H1 (cell line): ENCODE measurements around the gene SH3RF3. TPM values are rescaled to one million over a fixed set of nuclear protein-coding genes. Genes with fewer than 3 reads are reported as not detected.

ENCODE experiments used
- CTCF ChIA-PET: fragments of 300-600 bp; sonication (Branson Sonifier 250); formaldehyde crosslinking; loops from one replicate; lab custom pipeline; 2021; ENCODE audit not compliant: partially characterized antibody; lab: Charles Lee
- POLR2A ChIA-PET: fragments of 300-600 bp; sonication (Branson Sonifier 250); formaldehyde crosslinking; loops from one replicate; lab custom pipeline; 2021; ENCODE audit warnings: inconsistent platforms; ENCODE audit not compliant: partially characterized antibody; lab: Charles Lee
- DNase-seq, 2 experiments: peaks; one replicate each; pipeline versions ENCODE4 v3.0.0 to v3.0.0-alpha.2; 2010 to 2022; ENCODE audit warnings: low spot score in 2 of 2, low read depth in 1 of 2, mixed read lengths in 1 of 2
- FAIRE-seq: peaks from 2 replicates; lab custom pipeline; 2011; peaks lifted over from hg19 to GRCh38; lab: Jason Lieb, UNC
- H2AFZ ChIP-seq: 2 replicates; pipeline ENCODE4 v1.8.1; 2012; ENCODE audit warnings: low read length, inconsistent platforms
- H2AK5ac ChIP-seq: 2 replicates; pipeline ENCODE4 v1.6.1; 2013; ENCODE audit warnings: low read depth, low read length
- H2BK120ac ChIP-seq: replicated peaks from 2 replicates; pipeline ENCODE3; 2013; ENCODE audit warnings: low read depth, low read length, inconsistent platforms
- H2BK12ac ChIP-seq: 2 replicates; pipeline ENCODE4 v1.6.1; 2013; ENCODE audit warnings: low read depth, low read length
- H2BK15ac ChIP-seq: 2 replicates; pipeline ENCODE4 v1.6.1; 2013; ENCODE audit warnings: low read length
- H2BK20ac ChIP-seq: 2 replicates; pipeline ENCODE4 v1.6.1; 2013; ENCODE audit warnings: low read length
- H2BK5ac ChIP-seq: 2 replicates; pipeline ENCODE4 v1.6.1; 2013; ENCODE audit warnings: low read depth, low read length
- H3K14ac ChIP-seq: 2 replicates; pipeline ENCODE4 v1.6.1; 2013; ENCODE audit warnings: inconsistent platforms; ENCODE audit not compliant: insufficient read length
- H3K18ac ChIP-seq: 2 replicates; pipeline ENCODE4 v1.6.1; 2013; ENCODE audit warnings: low read length; ENCODE audit errors: extremely low read depth
- H3K23ac ChIP-seq: 2 replicates; pipeline ENCODE4 v1.6.1; 2013; ENCODE audit warnings: inconsistent platforms; ENCODE audit not compliant: insufficient read length
- H3K23me2 ChIP-seq: 2 replicates; pipeline ENCODE4 v1.6.1; 2013; ENCODE audit warnings: low read depth, low read length
- H3K27ac ChIP-seq: 2 replicates; pipeline ENCODE4 v1.6.1; 2011; ENCODE audit warnings: low read depth, low read length, inconsistent platforms
- H3K27me3 ChIP-seq, 4 experiments: replicated peaks in 1 of 4; 1 replicate in 1 of 4; 2 replicates in 3 of 4; pipeline versions ENCODE4 v1.6.1 to v1.8.1; 2011 to 2013; ENCODE audit warnings: low read length in 3 of 4, mild to moderate bottlenecking in 3 of 4, inconsistent platforms in 2 of 4, mixed read lengths in 2 of 4, moderate library complexity in 1 of 4; ENCODE audit not compliant: control insufficient read depth in 3 of 4, insufficient read depth in 3 of 4; ENCODE audit errors: extremely low read depth in 1 of 4
- H3K36me3 ChIP-seq, 4 experiments: 2 replicates each; pipeline versions ENCODE4 v1.6.1 to v1.8.1; 2011 to 2013; ENCODE audit warnings: mild to moderate bottlenecking in 4 of 4, low read length in 3 of 4, moderate library complexity in 2 of 4, control low read depth in 1 of 4, inconsistent platforms in 1 of 4; ENCODE audit not compliant: insufficient read depth in 4 of 4, control insufficient read depth in 2 of 4
- H3K4ac ChIP-seq: replicated peaks from 2 replicates; pipeline ENCODE3; 2013; ENCODE audit warnings: low read length, low read depth, mixed read lengths, inconsistent platforms; ENCODE audit not compliant: insufficient read length
- H3K4me1 ChIP-seq, 4 experiments: replicated peaks in 1 of 4; 1 replicate in 1 of 4; 2 replicates in 3 of 4; pipeline versions ENCODE4 v1.6.1 to v1.8.1; 2011 to 2013; ENCODE audit warnings: low read length in 3 of 4, inconsistent platforms in 2 of 4, mixed read lengths in 1 of 4; ENCODE audit not compliant: insufficient read depth in 4 of 4, control insufficient read depth in 3 of 4
- H3K4me2 ChIP-seq, 2 experiments: 2 replicates each; pipeline versions ENCODE4 v1.6.1 to v1.8.1; 2011 to 2013; ENCODE audit warnings: low read depth in 2 of 2, low read length in 2 of 2, control low read depth in 1 of 2, inconsistent platforms in 1 of 2, mild to moderate bottlenecking in 1 of 2; ENCODE audit not compliant: insufficient read depth in 1 of 2
- H3K4me3 ChIP-seq, 4 experiments: fragments of 200-600, 300-600 bp in 1 of 4; sonication (generic), shearing (Covaris generic), sonication (Bioruptor Twin) in 1 of 4; 2 replicates each; pipeline versions ENCODE4 v1.5.1 to v1.8.1; 2011 to 2016; ENCODE audit warnings: low read length in 4 of 4, low read depth in 3 of 4, control low read depth in 2 of 4, inconsistent platforms in 2 of 4, mild to moderate bottlenecking in 2 of 4, mixed read lengths in 1 of 4, moderate library complexity in 1 of 4; ENCODE audit not compliant: insufficient read depth in 2 of 4; ENCODE audit errors: extremely low read depth in 1 of 4
- H3K56ac ChIP-seq: replicated peaks from 2 replicates; pipeline ENCODE3; 2013; ENCODE audit warnings: low read depth, mild to moderate bottlenecking, mixed read lengths, low read length, inconsistent platforms; ENCODE audit not compliant: insufficient read length
- H3K79me1 ChIP-seq: 2 replicates; pipeline ENCODE4 v1.6.1; 2013; ENCODE audit warnings: low read depth, low read length, control low read depth
- H3K79me2 ChIP-seq, 2 experiments: 2 replicates each; pipeline versions ENCODE4 v1.6.1 to v1.8.1; 2012 to 2013; ENCODE audit warnings: low read length in 2 of 2, mild to moderate bottlenecking in 2 of 2, inconsistent platforms in 1 of 2; ENCODE audit not compliant: insufficient read depth in 2 of 2, control insufficient read depth in 1 of 2
- H3K9ac ChIP-seq, 4 experiments: replicated peaks in 1 of 4; 1 replicate in 1 of 4; 2 replicates in 3 of 4; pipeline versions ENCODE4 v1.6.1 to v1.8.1; 2011 to 2013; ENCODE audit warnings: low read depth in 3 of 4, low read length in 3 of 4, control low read depth in 2 of 4, mild to moderate bottlenecking in 2 of 4, moderate library complexity in 2 of 4, inconsistent platforms in 1 of 4; ENCODE audit errors: extremely low read depth in 1 of 4
- H3K9me3 ChIP-seq, 2 experiments: 2 replicates each; pipeline versions ENCODE4 v1.6.1 to v1.8.1; 2012 to 2013; ENCODE audit warnings: mild to moderate bottlenecking in 2 of 2, moderate library complexity in 2 of 2, control low read depth in 1 of 2, inconsistent platforms in 1 of 2, low read depth in 1 of 2, low read length in 1 of 2, mixed read lengths in 1 of 2; ENCODE audit not compliant: insufficient read depth in 2 of 2
- H4K20me1 ChIP-seq, 2 experiments: replicated peaks in 1 of 2; 2 replicates each; pipeline versions ENCODE3 to v1.8.1; 2011 to 2013; ENCODE audit warnings: inconsistent platforms in 2 of 2, low read length in 2 of 2, mild to moderate bottlenecking in 1 of 2; ENCODE audit not compliant: insufficient read depth in 2 of 2, control insufficient read depth in 1 of 2
- H4K5ac ChIP-seq: 2 replicates; pipeline ENCODE4 v1.6.1; 2013; ENCODE audit warnings: low read length, low read depth, mixed read lengths, inconsistent platforms; ENCODE audit not compliant: insufficient read length
- H4K8ac ChIP-seq: 2 replicates; pipeline ENCODE4 v1.8.0; 2013; ENCODE audit warnings: mild to moderate bottlenecking, moderate library complexity, low read length, inconsistent platforms; ENCODE audit not compliant: insufficient read depth; ENCODE audit errors: extremely low read depth
- H4K91ac ChIP-seq: replicated peaks from 2 replicates; pipeline ENCODE3; 2013; ENCODE audit warnings: low read length, mixed read lengths, inconsistent platforms; ENCODE audit not compliant: insufficient read length
- EZH2 ChIP-seq: fragments of 200-600 bp; sonication (generic); IDR thresholded peaks from 2 replicates; pipeline ENCODE4 v1.7.1; 2012; ENCODE audit warnings: low read depth, mild to moderate bottlenecking, moderate library complexity, low read length, inconsistent platforms; ENCODE audit not compliant: severe bottlenecking
- GABPA ChIP-seq: IDR thresholded peaks from 2 replicates; pipeline ENCODE4 v1.6.1; 2011; ENCODE audit warnings: mild to moderate bottlenecking, low read length, moderate library complexity, borderline replicate concordance; ENCODE audit not compliant: insufficient read depth
- WGBS, 2 experiments: shearing (Covaris generic) in 1 of 2; methylation state at CpG; one replicate each; pipeline versions ENCODE4 v1.1.6 to v1.1.7; 2013 to 2015; ENCODE audit warnings: low lambda C conversion rate in 2 of 2, mixed read lengths in 2 of 2, inconsistent platforms in 1 of 2, low coverage in 1 of 2, missing lambda C conversion rate in 1 of 2; ENCODE audit not compliant: insufficient replicate concordance in 2 of 2, insufficient coverage in 1 of 2, insufficient read length in 1 of 2; ENCODE audit errors: extremely low coverage in 1 of 2, missing lambda C conversion rate in 1 of 2; 5-methylcytosine and 5-hydroxymethylcytosine counted together
- polyA plus RNA-seq, 7 experiments: library from polyadenylated mRNA; depleted of rRNA in 3 of 7; stranded (reverse) in 5 of 7; unstranded in 2 of 7; fragments of >200 nt in 5 of 7; fragments of 200-250 nt in 2 of 7; gene quantifications; 1 replicate in 5 of 7; 2 replicates in 1 of 7; 4 replicates in 1 of 7; pipeline versions ENCODE4 v1.2.1 to v1.2.3, GENCODE V29; 2011 to 2013; ENCODE audit warnings: missing spikeins in 2 of 7, mixed read lengths in 2 of 7
- total RNA-seq: library from RNA; stranded (reverse); fragmentation: NEBNext Ultra II Directional; extraction: Animal tissue kit (Norgen Biotek cat#: 25700); gene quantifications from 2 replicates; pipeline ENCODE4 v1.2.1, GENCODE V29; 2021
- TF ChIP-seq, protein P1 (sequence below): IDR thresholded peaks from 2 replicates; pipeline ENCODE4 v1.6.1; 2012; ENCODE audit warnings: inconsistent platforms

The SH3RF3 gene
- total and polyA plus RNA-seq, 2 of the 8 experiments (the other 6 are each of a cell fraction or from before 2014, with no cell fraction given): 0.11 to 0.65 TPM

DNA sequence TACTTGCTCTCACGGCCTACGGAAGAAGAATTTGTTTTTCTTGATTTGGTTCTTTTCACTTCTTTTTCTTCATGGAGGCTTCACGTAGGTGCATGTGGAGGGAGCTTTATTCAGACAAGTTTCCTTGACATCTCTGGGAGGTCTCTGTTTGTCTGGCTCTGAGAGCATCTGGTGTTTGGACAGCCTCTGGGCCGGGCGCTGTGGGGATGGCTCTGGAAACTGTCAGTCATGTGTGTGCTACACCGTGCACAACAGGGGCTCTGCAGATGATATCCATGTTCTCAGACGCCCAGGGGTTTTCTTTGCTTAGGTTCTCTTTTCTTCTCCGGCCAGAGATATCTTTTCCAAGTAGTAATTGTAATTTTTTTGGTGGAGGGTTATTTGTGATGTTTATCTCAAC, 130.7 kb downstream of the SH3RF3 start:
- Histone ChIP-seq H4K8ac (no peak overlapping the region), H4K5ac (no peak overlapping the region), H2BK15ac (no peak overlapping the region), H2AFZ (no peak overlapping the region), H3K27ac (no peak overlapping the region), H3K18ac (no peak overlapping the region), H3K9me3 (no peaks in the 10 kb centered on the region), H3K23me2 (no peaks in the 10 kb centered on the region), H3K4ac (no peak overlapping the region), H2BK5ac (no peak overlapping the region), H2BK12ac (no peak overlapping the region), H3K4me3 (no peak overlapping the region), H3K79me2 (no peaks in the 10 kb centered on the region), H3K36me3 (no peaks in the 10 kb centered on the region), H3K14ac (no peak overlapping the region), H2BK20ac (no peak overlapping the region), H3K27me3 (no peaks in the 10 kb centered on the region), H3K4me2 (no peak overlapping the region), H4K20me1 (peaks cover 0 to 2% of the 10 kb centered on the region in 2 experiments), H3K9ac (no peak overlapping the region), H3K23ac (no peak overlapping the region), H3K79me1 (no peaks in the 10 kb centered on the region), H2AK5ac (no peak overlapping the region), H2BK120ac (no peak overlapping the region), H3K56ac (no peak overlapping the region), H3K4me1 (no peaks in the 10 kb centered on the region), H4K91ac (no peak overlapping the region)
- ChIA-PET POLR2A (no interaction called here), CTCF (interaction anchor here (1.4 to 2.3 kb wide), 2 partner anchors 19 to 132 kb away, joined by 5 to 15 read pairs; no protein-coding TSS in a partner anchor)
- 91% methylated on average over 8 of the region's 8 CpGs; no CpG with 5 or more reads in 1 of the 2 experiments for WGBS, 2 experiments
- no peak for FAIRE-seq
- DNase-seq: no peak
- TF ChIP-seq EZH2: no peak
- TF ChIP-seq GABPA: no peak
- TF ChIP-seq, protein P1, sequence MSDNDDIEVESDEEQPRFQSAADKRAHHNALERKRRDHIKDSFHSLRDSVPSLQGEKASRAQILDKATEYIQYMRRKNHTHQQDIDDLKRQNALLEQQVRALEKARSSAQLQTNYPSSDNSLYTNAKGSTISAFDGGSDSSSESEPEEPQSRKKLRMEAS: no peak
